Fibroblast of lung (primary cell): ENCODE data around the gene ABHD15.

ENCODE experiments used
- EZH2 ChIP-seq: IDR thresholded peaks from 2 replicates; pipeline ENCODE4 v1.5.1; 2012; ENCODE audit warnings: low read length, control low read depth, mild to moderate bottlenecking; ENCODE audit errors: missing control alignments
- TF ChIP-seq, protein P1 (sequence below), 2 donors: IDR thresholded peaks in 1 of 2; conservative IDR thresholded peaks in 1 of 2; 1 replicate in 1 of 2; 2 replicates in 1 of 2; pipeline ENCODE4 v1.5.1; 2011 to 2012; ENCODE audit warnings: low read length in 2 of 2, control low read depth in 1 of 2, inconsistent platforms in 1 of 2, low read depth in 1 of 2, mild to moderate bottlenecking in 1 of 2

DNA sequence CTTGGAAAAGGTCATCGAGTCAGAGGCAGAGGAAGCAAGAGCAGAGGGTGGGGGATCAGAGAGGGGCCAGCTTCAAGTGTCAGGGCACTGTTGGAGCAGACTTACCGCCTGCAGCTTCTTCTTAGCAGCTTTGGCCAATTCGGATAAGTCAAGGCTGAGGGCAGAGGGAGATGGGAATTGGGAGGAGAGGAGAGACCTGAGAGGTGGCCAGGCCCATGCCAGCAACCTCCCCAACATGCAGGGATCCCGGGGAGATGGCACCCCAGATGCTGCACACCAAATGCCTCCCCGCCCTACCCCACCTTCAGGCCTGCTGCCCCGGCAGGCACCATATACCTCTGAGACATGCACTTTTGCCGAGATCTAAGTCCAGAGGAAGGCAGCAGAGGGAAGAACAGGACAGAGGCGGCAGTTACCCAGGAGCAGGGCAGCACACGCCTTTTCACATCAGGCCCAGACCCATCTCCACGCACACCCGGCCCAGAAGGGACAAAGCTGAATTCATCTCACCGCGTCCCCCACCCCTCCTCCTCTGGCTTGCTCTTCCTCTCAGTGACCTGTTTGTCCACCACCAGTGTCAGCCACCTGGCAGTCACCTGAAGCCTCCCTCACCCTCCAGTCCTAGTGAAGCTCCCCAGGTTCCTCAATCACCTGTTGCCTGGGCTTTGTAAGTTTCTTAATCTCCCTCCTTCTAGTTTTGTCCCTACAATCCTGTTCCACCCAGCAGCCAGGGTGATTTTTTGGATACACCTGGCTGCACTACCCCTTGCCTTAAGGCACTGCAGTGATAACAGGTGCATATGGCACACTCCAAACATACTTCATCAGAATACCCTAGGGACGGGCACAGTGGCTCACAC, 12.0 kb upstream of the ABHD15 start:
- TF ChIP-seq EZH2: no peak
- TF ChIP-seq, protein P1, sequence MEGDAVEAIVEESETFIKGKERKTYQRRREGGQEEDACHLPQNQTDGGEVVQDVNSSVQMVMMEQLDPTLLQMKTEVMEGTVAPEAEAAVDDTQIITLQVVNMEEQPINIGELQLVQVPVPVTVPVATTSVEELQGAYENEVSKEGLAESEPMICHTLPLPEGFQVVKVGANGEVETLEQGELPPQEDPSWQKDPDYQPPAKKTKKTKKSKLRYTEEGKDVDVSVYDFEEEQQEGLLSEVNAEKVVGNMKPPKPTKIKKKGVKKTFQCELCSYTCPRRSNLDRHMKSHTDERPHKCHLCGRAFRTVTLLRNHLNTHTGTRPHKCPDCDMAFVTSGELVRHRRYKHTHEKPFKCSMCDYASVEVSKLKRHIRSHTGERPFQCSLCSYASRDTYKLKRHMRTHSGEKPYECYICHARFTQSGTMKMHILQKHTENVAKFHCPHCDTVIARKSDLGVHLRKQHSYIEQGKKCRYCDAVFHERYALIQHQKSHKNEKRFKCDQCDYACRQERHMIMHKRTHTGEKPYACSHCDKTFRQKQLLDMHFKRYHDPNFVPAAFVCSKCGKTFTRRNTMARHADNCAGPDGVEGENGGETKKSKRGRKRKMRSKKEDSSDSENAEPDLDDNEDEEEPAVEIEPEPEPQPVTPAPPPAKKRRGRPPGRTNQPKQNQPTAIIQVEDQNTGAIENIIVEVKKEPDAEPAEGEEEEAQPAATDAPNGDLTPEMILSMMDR (conservative IDR thresholded peaks at IDR 0.05 in 1 of 2, IDR thresholded peaks at IDR 0.05 in 1 of 2; ENCODE audit: low read depth in 1 of 2, low read length in 2 of 2): no peak
